Trophoblast cell (in vitro differentiated cells and primary cell): ENCODE measurements around the gene INPP5J.
A peak's percentile ranks its signal among the peaks of the same experiment; 100 is the strongest.

Source experiments
- DNase-seq, 2 donors: peaks; one replicate each; pipeline ENCODE4 v3.0.0-alpha.2; 2016
- H2AFZ ChIP-seq: 2 replicates; pipeline ENCODE4 v1.6.1; 2013; ENCODE audit warnings: low read length, moderate library complexity, mild to moderate bottlenecking; ENCODE audit not compliant: insufficient read depth, poor library complexity
- H2AK5ac ChIP-seq: 2 replicates; pipeline ENCODE4 v1.6.1; 2013; ENCODE audit warnings: mild to moderate bottlenecking, low read length
- H2BK120ac ChIP-seq: 2 replicates; pipeline ENCODE4 v1.6.1; 2013; ENCODE audit warnings: low read length, mild to moderate bottlenecking, moderate library complexity; ENCODE audit not compliant: insufficient read depth, poor library complexity
- H2BK12ac ChIP-seq: 2 replicates; pipeline ENCODE4 v1.6.1; 2013; ENCODE audit warnings: mild to moderate bottlenecking, low read length, moderate library complexity
- H2BK5ac ChIP-seq: 2 replicates; pipeline ENCODE4 v1.6.1; 2013; ENCODE audit warnings: low read length, low read depth, moderate library complexity, mild to moderate bottlenecking; ENCODE audit not compliant: poor library complexity
- H3K14ac ChIP-seq: 2 replicates; pipeline ENCODE4 v1.6.1; 2013; ENCODE audit warnings: mild to moderate bottlenecking, low read length
- H3K18ac ChIP-seq: 2 replicates; pipeline ENCODE4 v1.6.1; 2013; ENCODE audit warnings: mild to moderate bottlenecking, low read length
- H3K23ac ChIP-seq: 2 replicates; pipeline ENCODE4 v1.6.1; 2013; ENCODE audit warnings: low read length
- H3K27ac ChIP-seq: 2 replicates; pipeline ENCODE4 v1.5.1; 2013; ENCODE audit warnings: low read depth, mild to moderate bottlenecking, inconsistent platforms, low read length, moderate library complexity
- H3K27me3 ChIP-seq: 2 replicates; pipeline ENCODE4 v1.6.1; 2013; ENCODE audit warnings: inconsistent platforms, mild to moderate bottlenecking, low read length, moderate library complexity; ENCODE audit not compliant: insufficient read depth
- H3K36me3 ChIP-seq, 2 experiments: 1 replicate in 1 of 2; 2 replicates in 1 of 2; pipeline ENCODE4 v1.6.1; 2013; ENCODE audit warnings: low read length in 2 of 2, mild to moderate bottlenecking in 2 of 2, moderate library complexity in 1 of 2; ENCODE audit not compliant: insufficient read depth in 2 of 2, control insufficient read depth in 1 of 2
- H3K4ac ChIP-seq: 2 replicates; pipeline ENCODE4 v1.6.1; 2013; ENCODE audit warnings: low read depth, mild to moderate bottlenecking, low read length, moderate library complexity
- H3K4me1 ChIP-seq, 2 experiments: 1 replicate in 1 of 2; 2 replicates in 1 of 2; pipeline ENCODE4 v1.6.1; 2013; ENCODE audit warnings: low read length in 2 of 2, mild to moderate bottlenecking in 2 of 2, moderate library complexity in 1 of 2; ENCODE audit not compliant: insufficient read depth in 2 of 2, control insufficient read depth in 1 of 2
- H3K4me2 ChIP-seq: 2 replicates; pipeline ENCODE4 v1.6.1; 2013; ENCODE audit warnings: inconsistent platforms, mild to moderate bottlenecking, low read length, moderate library complexity
- H3K4me3 ChIP-seq: 2 replicates; pipeline ENCODE4 v1.5.1; 2013; ENCODE audit warnings: mild to moderate bottlenecking, low read depth, low read length, inconsistent platforms
- H3K79me1 ChIP-seq: one replicate; pipeline ENCODE4 v1.6.1; 2013; ENCODE audit warnings: low read length
- H3K79me2 ChIP-seq: 2 replicates; pipeline ENCODE4 v1.6.1; 2013; ENCODE audit warnings: low read length, mild to moderate bottlenecking; ENCODE audit not compliant: control insufficient read depth, insufficient read depth, poor library complexity
- H3K9ac ChIP-seq: 2 replicates; pipeline ENCODE4 v1.6.1; 2013; ENCODE audit warnings: mild to moderate bottlenecking, low read length
- H3K9me3 ChIP-seq: 2 replicates; pipeline ENCODE4 v1.6.1; 2013; ENCODE audit warnings: low read depth, mild to moderate bottlenecking, control low read depth, inconsistent platforms, low read length; ENCODE audit not compliant: insufficient read depth
- H4K12ac ChIP-seq: 2 replicates; pipeline ENCODE4 v1.6.1; 2013; ENCODE audit warnings: low read depth, mild to moderate bottlenecking, low read length, moderate library complexity
- H4K8ac ChIP-seq: 2 replicates; pipeline ENCODE4 v1.6.1; 2013; ENCODE audit warnings: low read depth, mild to moderate bottlenecking, low read length, moderate library complexity
- H4K91ac ChIP-seq: one replicate; pipeline ENCODE4 v1.6.1; 2013; ENCODE audit warnings: low read depth, mild to moderate bottlenecking, low read length, moderate library complexity
- WGBS: extraction: QIAGEN DNeasy Blood & Tissue Kit; methylation state at CpG from one replicate; pipeline ENCODE4 v1.1.7; 2013; ENCODE audit warnings: missing lambda C conversion rate; ENCODE audit not compliant: insufficient read length, insufficient coverage; ENCODE audit errors: extremely low coverage; 5-methylcytosine and 5-hydroxymethylcytosine counted together

The INPP5J gene

DNA sequence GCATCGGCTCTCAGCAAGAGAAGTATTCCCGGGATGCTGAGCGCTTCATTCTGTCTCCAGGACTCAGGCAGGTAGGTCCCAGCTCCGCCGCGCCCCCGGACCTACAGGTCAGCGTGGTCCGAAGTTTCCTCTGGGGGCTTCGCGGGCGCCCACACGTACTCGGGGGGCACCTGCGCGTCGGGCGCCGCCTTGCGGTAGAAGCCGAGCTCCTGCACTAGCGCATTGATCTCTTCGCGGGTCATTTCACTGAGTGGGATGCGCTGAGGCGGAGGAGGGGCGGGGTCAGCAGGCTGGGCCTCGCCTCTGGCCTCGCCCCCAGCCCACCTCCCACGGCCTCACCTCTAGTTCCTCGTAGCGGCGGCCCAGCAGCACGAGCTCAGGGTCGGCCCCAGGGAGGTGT, 17.9 kb upstream of the INPP5J start:
- no peak overlapping the region for H4K8ac ChIP-seq
- no peak overlapping the region for H3K18ac ChIP-seq
- H4K91ac ChIP-seq: no peak overlapping the region

DNA sequence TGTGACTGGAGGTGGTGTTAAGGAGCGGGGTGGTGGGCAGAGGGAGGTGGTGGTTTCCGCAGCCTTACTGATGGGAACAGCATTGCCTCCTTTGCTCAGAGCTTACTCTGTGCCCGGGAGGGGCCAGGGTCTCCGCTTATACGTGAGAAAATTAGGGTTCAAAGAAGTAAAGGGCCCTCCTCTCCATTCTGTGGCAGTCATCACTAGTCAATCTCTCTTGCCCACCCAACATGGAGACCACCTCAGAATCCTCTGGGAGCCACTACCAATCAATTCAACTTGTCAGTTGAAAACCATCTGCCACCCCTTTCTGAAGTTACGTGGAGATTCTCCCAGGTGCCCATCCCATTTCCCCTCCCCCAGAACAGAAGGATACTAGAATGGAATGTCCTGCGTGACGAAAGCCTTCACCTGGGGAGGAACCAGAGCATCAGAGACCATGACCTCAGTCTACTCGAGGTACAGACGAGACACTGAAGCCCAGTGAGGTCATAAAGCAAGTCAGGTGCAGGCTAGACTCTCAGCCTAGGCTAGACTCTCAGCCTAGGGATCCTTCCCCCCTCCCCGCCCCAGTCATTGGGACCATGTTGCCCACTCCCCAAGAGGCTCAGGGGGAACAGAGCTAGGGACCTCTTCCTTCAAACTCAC, 17.4 kb upstream of the INPP5J start:
- Histone ChIP-seq H3K36me3 (peaks cover 28 to 33% of the 10 kb centered on the region in 2 experiments), H2AFZ (no peak overlapping the region), H4K8ac (no peak overlapping the region), H2AK5ac (no peak overlapping the region), H3K79me1 (peaks cover 5% of the 10 kb centered on the region), H4K12ac (no peak overlapping the region), H2BK5ac (no peak overlapping the region), H3K14ac (no peak overlapping the region), H3K4me3 (no peak overlapping the region), H3K27me3 (no peaks in the 10 kb centered on the region), H3K27ac (no peak overlapping the region), H3K23ac (no peak overlapping the region), H3K4me2 (no peak overlapping the region), H3K18ac (no peak overlapping the region), H3K9me3 (no peaks in the 10 kb centered on the region), H3K9ac (no peak overlapping the region), H3K79me2 (peaks cover 4% of the 10 kb centered on the region), H3K4me1 (peaks cover 12 to 14% of the 10 kb centered on the region in 2 experiments), H2BK12ac (no peak overlapping the region), H4K91ac (no peak overlapping the region), H2BK120ac (no peak overlapping the region), H3K4ac (no peak overlapping the region)
- peak; percentile 49 to 62 for DNase-seq
- no CpG with 5 or more reads among the region's 11 CpGs for WGBS

More for the DNA sequence above, 17.9 kb upstream of the INPP5J start:
- no peak overlapping the region for H4K12ac ChIP-seq
- no peaks in the 10 kb centered on the region for H3K27me3 ChIP-seq
- H3K14ac ChIP-seq: no peak overlapping the region
- DNase-seq: peak; percentile 27 to 38
- H2BK5ac ChIP-seq: no peak overlapping the region
- no peaks in the 10 kb centered on the region for H3K9me3 ChIP-seq
- no peak overlapping the region for H2AFZ ChIP-seq
- H2BK120ac ChIP-seq: no peak overlapping the region
- H3K4ac ChIP-seq: no peak overlapping the region
- no peak overlapping the region for H3K4me3 ChIP-seq
- H2AK5ac ChIP-seq: no peak overlapping the region
- H3K79me2 ChIP-seq: peaks cover 4% of the 10 kb centered on the region
- H3K4me1 ChIP-seq: peaks cover 12 to 14% of the 10 kb centered on the region in 2 experiments
- no peak overlapping the region for H2BK12ac ChIP-seq
- no peak overlapping the region for H3K4me2 ChIP-seq
- H3K79me1 ChIP-seq: peaks cover 5% of the 10 kb centered on the region
- H3K9ac ChIP-seq: no peak overlapping the region
- H3K27ac ChIP-seq: no peak overlapping the region
- peaks cover 34 to 39% of the 10 kb centered on the region in 2 experiments for H3K36me3 ChIP-seq
- H3K23ac ChIP-seq: no peak overlapping the region
- WGBS: no CpG with 5 or more reads among the region's 35 CpGs

DNA sequence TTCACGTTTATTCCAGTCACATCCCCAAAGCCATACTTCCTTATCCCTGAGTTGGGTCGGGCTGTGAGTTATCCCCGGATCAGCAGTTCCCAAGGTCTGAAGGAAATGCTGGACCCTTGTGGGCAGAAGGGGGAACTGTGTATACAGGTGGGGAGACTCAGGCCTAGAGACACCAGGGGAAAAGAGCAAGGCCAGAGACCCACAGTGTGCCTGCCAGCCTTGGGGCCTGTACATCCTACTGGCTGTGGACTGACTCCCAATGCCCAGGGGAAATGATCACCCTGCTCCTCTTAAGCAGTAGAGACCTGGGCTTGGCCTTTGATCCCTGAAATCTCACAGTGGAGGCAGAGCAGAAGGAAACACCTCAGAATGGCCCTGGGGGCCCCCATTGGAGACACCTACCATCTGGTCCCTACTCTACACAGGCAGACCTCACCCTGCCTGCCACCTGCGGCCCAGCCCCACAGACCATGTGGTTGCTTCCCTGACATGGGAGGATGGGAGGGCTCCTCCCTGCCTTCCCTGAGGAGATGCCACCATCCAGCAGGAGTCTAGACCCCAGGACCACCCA, 16.7 kb upstream of the INPP5J start:
- no peak overlapping the region for H3K27ac ChIP-seq
- H3K4me1 ChIP-seq: peaks cover 12 to 14% of the 10 kb centered on the region in 2 experiments
- peak in 1 of 2 donors; percentile 7 for DNase-seq
- no peak overlapping the region for H4K91ac ChIP-seq
- H3K9ac ChIP-seq: no peak overlapping the region
- H3K36me3 ChIP-seq: peaks cover 23 to 27% of the 10 kb centered on the region in 2 experiments
- H2AFZ ChIP-seq: no peak overlapping the region
- no peak overlapping the region for H3K4me2 ChIP-seq
- no peak overlapping the region for H2AK5ac ChIP-seq
- no peak overlapping the region for H3K14ac ChIP-seq
- H3K79me2 ChIP-seq: peaks cover 4% of the 10 kb centered on the region
- H4K12ac ChIP-seq: no peak overlapping the region
- no peak overlapping the region for H3K4ac ChIP-seq
- no peak overlapping the region for H3K18ac ChIP-seq
- no peak overlapping the region for H2BK5ac ChIP-seq
- no peak overlapping the region for H3K23ac ChIP-seq
- no peaks in the 10 kb centered on the region for H3K9me3 ChIP-seq
- H3K27me3 ChIP-seq: no peaks in the 10 kb centered on the region
- H3K4me3 ChIP-seq: no peak overlapping the region
- WGBS: no CpG with 5 or more reads among the region's 4 CpGs
- no peak overlapping the region for H4K8ac ChIP-seq
- H3K79me1 ChIP-seq: peaks cover 5% of the 10 kb centered on the region
- H2BK12ac ChIP-seq: no peak overlapping the region
- H2BK120ac ChIP-seq: no peak overlapping the region

DNA sequence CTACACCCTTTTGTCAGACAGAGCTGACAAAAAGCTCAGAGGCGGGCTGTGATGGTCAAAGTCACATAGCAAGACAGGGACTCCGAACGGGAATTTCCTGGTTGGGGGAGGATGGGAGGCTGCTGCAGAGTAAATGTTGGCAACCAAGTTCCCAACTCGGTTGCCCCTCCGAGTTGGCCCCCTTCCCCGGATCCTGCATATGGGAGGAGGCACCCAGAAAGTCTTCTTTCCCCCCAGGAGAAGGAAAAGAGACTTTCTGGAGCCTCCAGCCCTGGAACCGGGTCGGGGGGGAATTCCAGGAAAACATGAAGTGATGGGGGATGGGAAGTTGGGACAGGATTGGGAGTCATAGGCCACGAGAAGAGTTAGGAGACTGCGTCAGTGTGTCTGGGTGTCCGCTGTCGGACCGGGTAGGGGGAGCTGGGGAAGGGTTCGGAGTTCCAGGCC, 16.0 kb upstream of the INPP5J start:
- H3K4ac ChIP-seq: peak overlapping the region; percentile 44
- peak overlapping the region; percentile 80 for H3K18ac ChIP-seq
- peak overlapping the region; percentile 76 for H4K8ac ChIP-seq
- peaks cover 20 to 24% of the 10 kb centered on the region in 2 experiments for H3K36me3 ChIP-seq
- H3K9ac ChIP-seq: peak overlapping the region; percentile 9
- H3K79me2 ChIP-seq: peaks cover 4% of the 10 kb centered on the region
- no peak overlapping the region for H2BK120ac ChIP-seq
- no CpG with 5 or more reads among the region's 14 CpGs for WGBS
- peak overlapping the region; percentile 81 for H3K4me2 ChIP-seq
- peak overlapping the region; percentile 23 for H2BK12ac ChIP-seq
- peaks cover 5% of the 10 kb centered on the region for H3K79me1 ChIP-seq
- peak overlapping the region; percentile 61 for H2AFZ ChIP-seq
- peak overlapping the region; percentile 60 for H4K12ac ChIP-seq
- peak in 1 of 2 donors; percentile 53 for DNase-seq
- H3K4me3 ChIP-seq: peak overlapping the region; percentile 74
- H3K23ac ChIP-seq: no peak overlapping the region
- H2BK5ac ChIP-seq: peak overlapping the region; percentile 37
- no peaks in the 10 kb centered on the region for H3K9me3 ChIP-seq
- H3K27ac ChIP-seq: no peak overlapping the region
- H2AK5ac ChIP-seq: peak overlapping the region; percentile 65
- H4K91ac ChIP-seq: peak overlapping the region; percentile 54
- H3K27me3 ChIP-seq: no peaks in the 10 kb centered on the region
- peaks cover 12 to 14% of the 10 kb centered on the region in 2 experiments for H3K4me1 ChIP-seq
- H3K14ac ChIP-seq: peak overlapping the region; percentile 68
